HCT116 (cell line): ENCODE data around the gene CENPS. TPM values are rescaled to one million over a fixed set of nuclear protein-coding genes. Genes with fewer than 3 reads are reported as not detected.

ENCODE experiments used
- ATAC-seq: fragments of 200-7000 bp; cut with Tn5 transposase; 2 replicates; pipeline ENCODE4 v1.9.1; 2020; ENCODE audit warnings: mild to moderate bottlenecking, moderate library complexity
- BruUV-seq: library from RNA; stranded (reverse); fragments of 400-500 nt; replicated peaks from 2 replicates; lab custom pipeline; 2021; lab: Mats Ljungman, UMichigan
- CTCF ChIA-PET: fragments of 300-600 bp; sonication (Branson Sonifier 250); formaldehyde crosslinking; loops from one replicate; lab custom pipeline; 2021; ENCODE audit warnings: antibody characterized with exemption; lab: Charles Lee
- POLR2A ChIA-PET: fragments of 300-600, 350-600 bp; sonication (Branson Sonifier 250); formaldehyde crosslinking; loops from one replicate; lab custom pipeline; 2021; ENCODE audit warnings: antibody characterized with exemption; lab: Charles Lee
- RAD21 ChIA-PET, 2 experiments: fragments of 300-600 bp; sonication (Branson Sonifier 250); formaldehyde crosslinking; loops; one replicate each; lab custom pipeline; 2023; ENCODE audit warnings: low total read pairs in 2 of 2; ENCODE audit not compliant: uncharacterized antibody in 2 of 2, unreplicated experiment in 2 of 2, low non-redundant PET in 1 of 2; lab: Charles Lee
- DNase-seq: peaks from one replicate; pipeline ENCODE4 v3.0.0-alpha.2; 2010; ENCODE audit warnings: low read depth, low spot score
- H2AFZ ChIP-seq: fragments of 200-600 bp; shearing (Covaris generic), sonication (generic); 2 replicates; pipeline ENCODE4 v1.6.1; 2017; ENCODE audit warnings: low read depth, mixed run types, mixed read lengths, antibody characterized with exemption, low read length; ENCODE audit not compliant: poor library complexity, severe bottlenecking
- H3K27ac ChIP-seq: 2 replicates; pipeline ENCODE4 v1.5.1; 2012; ENCODE audit warnings: low read depth, low read length
- H3K27me3 ChIP-seq: fragments of 200-600 bp; sonication (generic); 2 replicates; pipeline ENCODE4 v1.6.1; 2016; ENCODE audit warnings: mixed run types, low read length, mixed read lengths; ENCODE audit not compliant: insufficient read depth
- H3K36me3 ChIP-seq, 2 experiments: fragments of 200-500 bp in 1 of 2; fragments of 200-600 bp in 1 of 2; sonication (Bioruptor generic) in 1 of 2; sonication (generic) in 1 of 2; 2 replicates each; pipeline versions ENCODE4 v1.5.1 to v1.6.1; 2014 to 2016; ENCODE audit warnings: low read length in 2 of 2, inconsistent platforms in 1 of 2, mixed read lengths in 1 of 2, mixed run types in 1 of 2; ENCODE audit not compliant: insufficient read depth in 2 of 2, control insufficient read depth in 1 of 2
- H3K4me1 ChIP-seq, 2 experiments: fragments of 200-600 bp in 1 of 2; sonication (generic) in 1 of 2; 2 replicates each; pipeline versions ENCODE4 v1.5.1 to v1.6.1; 2012 to 2017; ENCODE audit warnings: low read length in 2 of 2, inconsistent platforms in 1 of 2, mild to moderate bottlenecking in 1 of 2, mixed read lengths in 1 of 2, mixed run types in 1 of 2, moderate library complexity in 1 of 2; ENCODE audit not compliant: insufficient read depth in 2 of 2, control insufficient read depth in 1 of 2
- H3K4me2 ChIP-seq: fragments of 200-600 bp; sonication (generic); 2 replicates; pipeline ENCODE4 v1.6.1; 2017; ENCODE audit warnings: mixed run types, low read length, mixed read lengths
- H3K4me3 ChIP-seq, 2 experiments: fragments of 200-600 bp in 1 of 2; sonication (generic) in 1 of 2; replicated peaks in 1 of 2; 2 replicates each; pipeline ENCODE4 v1.5.1; 2011 to 2016; ENCODE audit warnings: low read length in 2 of 2, control low read depth in 1 of 2, low read depth in 1 of 2, mild to moderate bottlenecking in 1 of 2, mixed read lengths in 1 of 2, mixed run types in 1 of 2
- H3K79me2 ChIP-seq: fragments of 200-600 bp; sonication (generic); 2 replicates; pipeline ENCODE4 v1.6.1; 2017; ENCODE audit warnings: mild to moderate bottlenecking, mixed run types, low read length, moderate library complexity, mixed read lengths; ENCODE audit not compliant: insufficient read depth
- H3K9ac ChIP-seq: fragments of 200-600 bp; sonication (generic); 2 replicates; pipeline ENCODE4 v1.6.1; 2016; ENCODE audit warnings: low read length, mixed read lengths
- H3K9me2 ChIP-seq: fragments of 200-600 bp; sonication (generic), shearing (Covaris generic); 2 replicates; pipeline ENCODE4 v1.6.1; 2017; ENCODE audit warnings: mixed run types, mild to moderate bottlenecking, moderate library complexity; ENCODE audit not compliant: insufficient read depth
- H3K9me3 ChIP-seq, 2 experiments: fragments of 200-500 bp in 1 of 2; fragments of 200-600 bp in 1 of 2; sonication (Bioruptor generic) in 1 of 2; sonication (generic) in 1 of 2; 2 replicates each; pipeline ENCODE4 v1.6.1; 2014 to 2017; ENCODE audit warnings: low read length in 2 of 2, mixed read lengths in 2 of 2, inconsistent platforms in 1 of 2, low read depth in 1 of 2, mild to moderate bottlenecking in 1 of 2, mixed run types in 1 of 2, moderate library complexity in 1 of 2; ENCODE audit not compliant: control insufficient read depth in 1 of 2, insufficient read depth in 1 of 2
- H4K20me1 ChIP-seq: fragments of 200-600 bp; sonication (generic), shearing (Covaris generic); 2 replicates; pipeline ENCODE4 v1.6.1; 2017; ENCODE audit warnings: mixed run types, mild to moderate bottlenecking, moderate library complexity; ENCODE audit not compliant: insufficient read depth
- EGR1 ChIP-seq: IDR thresholded peaks from 2 replicates; pipeline ENCODE4 v1.6.1; 2012; ENCODE audit warnings: low read depth
- EZH2phosphoT487 ChIP-seq: fragments of 200-600 bp; IDR thresholded peaks from 2 replicates; pipeline ENCODE4 v1.6.1; 2018; ENCODE audit warnings: antibody characterized with exemption, borderline replicate concordance
- FOSL1 ChIP-seq: IDR thresholded peaks from 2 replicates; pipeline ENCODE4 v1.6.1; 2012; ENCODE audit warnings: low read depth
- JUND ChIP-seq: IDR thresholded peaks from 2 replicates; pipeline ENCODE4 v1.6.1; 2012
- MAX ChIP-seq: IDR thresholded peaks from 2 replicates; pipeline ENCODE4 v1.6.1; 2012
- POLR2A ChIP-seq: IDR thresholded peaks from 2 replicates; pipeline ENCODE4 v1.7.0; 2011; ENCODE audit warnings: borderline replicate concordance; ENCODE audit not compliant: insufficient read depth, insufficient read length; ENCODE audit errors: extremely low read depth
- SRF ChIP-seq: IDR thresholded peaks from 2 replicates; pipeline ENCODE4 v1.6.1; 2012; ENCODE audit warnings: low read depth
- YY1 ChIP-seq: IDR thresholded peaks from 2 replicates; pipeline ENCODE4 v1.6.1; 2011; ENCODE audit warnings: low read length, low read depth, moderate library complexity, mild to moderate bottlenecking; ENCODE audit not compliant: insufficient replicate concordance; ENCODE audit errors: extremely low read depth
- ZNF274 ChIP-seq: fragments of 200-500 bp; sonication (Bioruptor generic); IDR thresholded peaks from 2 replicates; pipeline ENCODE4 v1.6.1; 2014; ENCODE audit warnings: mild to moderate bottlenecking, low read depth, low read length, inconsistent platforms
- intact Hi-C: fragments of 100-400 bp; cut with micrococcal nuclease; formaldehyde crosslinking; loops from 2 replicates; pipeline ENCODE4 v1.10.0; 2022
- total RNA-seq: library from RNA; stranded (reverse); gene quantifications from one replicate; pipeline ENCODE4 v1.2.1, GENCODE V29; 2021; ENCODE audit not compliant: unreplicated experiment
- TF ChIP-seq, protein P1 (sequence below): IDR thresholded peaks from 2 replicates; pipeline ENCODE4 v1.6.1; 2012; ENCODE audit warnings: low read depth
- TF ChIP-seq, protein P2 (sequence below): IDR thresholded peaks from 2 replicates; pipeline ENCODE4 v1.6.1; 2011; ENCODE audit warnings: mild to moderate bottlenecking, low read length, moderate library complexity; ENCODE audit not compliant: insufficient replicate concordance; ENCODE audit errors: extremely low read depth

Gene CENPS
- total RNA-seq, 1 experiment from 2014 or later = 21.9 TPM

GRCh38 chr1:10440305-10440704, 10.1 kb downstream of the CENPS start:
- no peaks in the 10 kb centered on the region for H3K9me2 ChIP-seq
- intact Hi-C loops = no loop called here
- no peak for DNase-seq
- H4K20me1 ChIP-seq = no peaks in the 10 kb centered on the region
- no peak overlapping the region for H3K4me2 ChIP-seq
- H3K4me1 ChIP-seq = no peaks in the 10 kb centered on the region
- no TSS peak for BruUV-seq
- RAD21 ChIA-PET = no interaction called here
- POLR2A ChIA-PET = no interaction called here
- no peaks in the 10 kb centered on the region for H3K79me2 ChIP-seq
- H3K9ac ChIP-seq = no peak overlapping the region
- ATAC-seq = no peak
- no peak overlapping the region for H3K27ac ChIP-seq
- no peaks in the 10 kb centered on the region for H3K27me3 ChIP-seq
- peaks cover 0 to 4% of the 10 kb centered on the region in 2 experiments; a peak in 1 of 4 replicates for H3K36me3 ChIP-seq
- TF ChIP-seq POLR2A (no peak), EGR1 (no peak), ZNF274 (no peak), MAX (no peak), YY1 (no peak), JUND (no peak), SRF (no peak), FOSL1 (no peak), EZH2phosphoT487 (no peak)
- TF ChIP-seq, protein P1, sequence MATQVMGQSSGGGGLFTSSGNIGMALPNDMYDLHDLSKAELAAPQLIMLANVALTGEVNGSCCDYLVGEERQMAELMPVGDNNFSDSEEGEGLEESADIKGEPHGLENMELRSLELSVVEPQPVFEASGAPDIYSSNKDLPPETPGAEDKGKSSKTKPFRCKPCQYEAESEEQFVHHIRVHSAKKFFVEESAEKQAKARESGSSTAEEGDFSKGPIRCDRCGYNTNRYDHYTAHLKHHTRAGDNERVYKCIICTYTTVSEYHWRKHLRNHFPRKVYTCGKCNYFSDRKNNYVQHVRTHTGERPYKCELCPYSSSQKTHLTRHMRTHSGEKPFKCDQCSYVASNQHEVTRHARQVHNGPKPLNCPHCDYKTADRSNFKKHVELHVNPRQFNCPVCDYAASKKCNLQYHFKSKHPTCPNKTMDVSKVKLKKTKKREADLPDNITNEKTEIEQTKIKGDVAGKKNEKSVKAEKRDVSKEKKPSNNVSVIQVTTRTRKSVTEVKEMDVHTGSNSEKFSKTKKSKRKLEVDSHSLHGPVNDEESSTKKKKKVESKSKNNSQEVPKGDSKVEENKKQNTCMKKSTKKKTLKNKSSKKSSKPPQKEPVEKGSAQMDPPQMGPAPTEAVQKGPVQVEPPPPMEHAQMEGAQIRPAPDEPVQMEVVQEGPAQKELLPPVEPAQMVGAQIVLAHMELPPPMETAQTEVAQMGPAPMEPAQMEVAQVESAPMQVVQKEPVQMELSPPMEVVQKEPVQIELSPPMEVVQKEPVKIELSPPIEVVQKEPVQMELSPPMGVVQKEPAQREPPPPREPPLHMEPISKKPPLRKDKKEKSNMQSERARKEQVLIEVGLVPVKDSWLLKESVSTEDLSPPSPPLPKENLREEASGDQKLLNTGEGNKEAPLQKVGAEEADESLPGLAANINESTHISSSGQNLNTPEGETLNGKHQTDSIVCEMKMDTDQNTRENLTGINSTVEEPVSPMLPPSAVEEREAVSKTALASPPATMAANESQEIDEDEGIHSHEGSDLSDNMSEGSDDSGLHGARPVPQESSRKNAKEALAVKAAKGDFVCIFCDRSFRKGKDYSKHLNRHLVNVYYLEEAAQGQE = no peak
- TF ChIP-seq, protein P2, sequence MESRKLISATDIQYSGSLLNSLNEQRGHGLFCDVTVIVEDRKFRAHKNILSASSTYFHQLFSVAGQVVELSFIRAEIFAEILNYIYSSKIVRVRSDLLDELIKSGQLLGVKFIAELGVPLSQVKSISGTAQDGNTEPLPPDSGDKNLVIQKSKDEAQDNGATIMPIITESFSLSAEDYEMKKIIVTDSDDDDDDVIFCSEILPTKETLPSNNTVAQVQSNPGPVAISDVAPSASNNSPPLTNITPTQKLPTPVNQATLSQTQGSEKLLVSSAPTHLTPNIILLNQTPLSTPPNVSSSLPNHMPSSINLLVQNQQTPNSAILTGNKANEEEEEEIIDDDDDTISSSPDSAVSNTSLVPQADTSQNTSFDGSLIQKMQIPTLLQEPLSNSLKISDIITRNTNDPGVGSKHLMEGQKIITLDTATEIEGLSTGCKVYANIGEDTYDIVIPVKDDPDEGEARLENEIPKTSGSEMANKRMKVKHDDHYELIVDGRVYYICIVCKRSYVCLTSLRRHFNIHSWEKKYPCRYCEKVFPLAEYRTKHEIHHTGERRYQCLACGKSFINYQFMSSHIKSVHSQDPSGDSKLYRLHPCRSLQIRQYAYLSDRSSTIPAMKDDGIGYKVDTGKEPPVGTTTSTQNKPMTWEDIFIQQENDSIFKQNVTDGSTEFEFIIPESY = no peak
- H3K4me3 ChIP-seq = no peak overlapping the region
- no peak overlapping the region for H2AFZ ChIP-seq
- CTCF ChIA-PET = interaction anchor here (0.6 kb wide), 1 partner anchor 1206 kb away, joined by 3 read pairs; the partner anchor contains the start of gene H6PD
- no peaks in the 10 kb centered on the region for H3K9me3 ChIP-seq
